ENCODE results near the gene KIF1A.
"Not testable (repeated sequence)": the region's sequence is repeated elsewhere in the genome, so short reads cannot be mapped to it uniquely, and the experiment has no call there.

The KIF1A gene

DNA sequence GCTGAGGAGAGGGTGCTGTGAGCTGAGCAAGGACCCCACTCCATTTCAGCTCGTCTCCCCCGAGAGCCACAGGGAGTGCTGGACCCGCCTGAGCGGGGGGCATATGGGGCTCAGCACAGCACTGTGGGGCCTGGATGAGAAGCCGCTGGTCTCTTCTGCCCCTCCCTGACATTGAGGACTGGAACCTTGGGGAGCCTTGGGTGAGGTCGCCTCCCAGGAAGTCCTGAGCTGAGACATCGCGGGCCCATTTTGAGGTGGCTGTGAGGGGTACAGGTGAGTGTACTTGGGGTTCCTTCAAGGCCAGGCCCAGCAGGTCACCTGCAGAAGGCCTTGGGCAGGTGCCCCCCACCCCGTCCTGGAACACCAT lies 131.5 kb downstream of the KIF1A start:
- no peak for TF ChIP-seq CTCF (IDR thresholded peaks at IDR 0.05; ENCODE audit: low read depth, low read length)
- DNase-seq (ENCODE audit: extremely low read depth, low read depth) = no peak

DNA sequence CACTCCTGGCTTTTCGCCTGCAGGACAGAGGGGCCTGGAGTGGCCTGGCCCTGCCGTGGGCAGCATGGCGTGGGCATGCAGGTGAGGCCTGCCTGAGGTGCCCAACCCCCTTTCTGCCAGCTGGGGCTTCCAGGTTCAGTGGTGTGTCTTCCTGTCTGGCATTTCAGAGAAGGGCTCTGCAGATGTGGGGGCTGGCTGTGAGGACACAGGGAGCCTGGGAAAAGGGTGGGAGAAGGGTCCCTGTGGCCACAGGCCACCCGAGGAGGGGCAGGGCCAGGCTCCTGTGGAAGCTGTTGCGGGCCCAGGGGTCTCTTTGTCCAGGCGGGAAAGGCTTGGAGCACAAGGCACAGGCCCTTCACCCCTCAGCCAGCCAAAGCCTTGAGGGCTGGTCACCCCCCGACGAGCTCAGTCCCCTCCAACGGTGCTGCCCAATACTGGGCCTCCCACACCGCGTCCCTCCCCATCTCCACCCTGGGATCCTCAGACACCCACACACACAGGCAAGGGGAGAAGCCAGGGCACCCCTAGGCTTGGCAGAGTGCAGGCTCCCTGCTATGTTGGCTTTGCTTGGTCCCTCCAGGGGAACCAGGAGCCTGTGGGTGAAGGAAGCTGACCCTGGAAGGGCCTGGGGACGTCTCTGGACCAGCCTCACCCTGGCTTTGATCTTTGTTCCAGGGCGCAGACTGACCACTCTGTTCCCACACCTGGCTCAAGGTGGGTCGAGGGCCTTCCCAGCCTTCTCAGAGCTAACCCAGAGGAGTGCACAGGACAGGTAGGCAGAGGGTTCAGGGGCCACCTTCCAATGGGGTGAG lies 132.1 kb downstream of the KIF1A start:
- TF ChIP-seq CTCF (IDR thresholded peaks at IDR 0.05; ENCODE audit: low read depth, low read length) = no peak
- DNase-seq (ENCODE audit: extremely low read depth, low read depth) = no peak

DNA sequence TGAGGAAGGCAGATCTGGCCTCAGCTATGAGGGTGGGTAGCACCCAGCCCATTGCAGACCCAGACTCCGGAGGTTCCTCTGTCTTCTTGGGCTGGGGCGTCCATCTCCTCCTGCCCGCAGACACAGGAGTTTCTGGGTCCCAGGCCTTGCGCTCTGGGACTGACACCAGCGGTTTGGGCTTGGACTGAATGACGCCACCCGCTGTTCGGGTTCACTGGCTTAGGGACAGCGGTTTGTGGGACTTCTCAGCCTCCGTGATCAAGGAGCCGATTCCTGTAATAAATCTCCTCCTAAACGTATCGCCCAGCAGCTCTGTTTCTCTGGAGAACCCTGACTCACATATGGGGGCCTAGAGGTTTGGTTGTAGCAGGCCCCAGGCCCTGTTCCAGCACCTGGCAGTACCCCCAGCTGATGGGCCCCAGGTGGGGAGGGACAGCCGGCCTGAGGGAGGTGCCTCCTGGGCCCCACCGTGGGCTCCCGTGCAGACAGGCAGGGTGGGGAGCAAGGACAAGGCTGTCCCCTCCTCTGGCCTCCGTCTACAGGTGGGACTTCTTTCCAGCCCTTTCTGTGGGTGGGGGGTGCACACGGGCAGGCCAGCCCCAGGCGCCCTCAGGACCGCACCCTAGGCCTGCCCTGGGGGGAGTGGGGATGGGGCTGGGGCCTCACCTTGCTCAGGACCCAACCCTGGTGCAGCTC lies 132.8 kb downstream of the KIF1A start:
- TF ChIP-seq CTCF (IDR thresholded peaks at IDR 0.05; ENCODE audit: low read depth, low read length) = no peak

GRCh38 chr2:240686460-240686859 lies 133.6 kb downstream of the KIF1A start:
- no peak for DNase-seq (ENCODE audit: extremely low read depth, low read depth)
- TF ChIP-seq CTCF (IDR thresholded peaks at IDR 0.05; ENCODE audit: low read depth, low read length) = no peak

More for the DNA sequence above, 132.8 kb downstream of the KIF1A start:
- DNase-seq (ENCODE audit: extremely low read depth, low read depth) = no peak

- TF ChIP-seq CTCF (IDR thresholded peaks at IDR 0.05; ENCODE audit: low read depth, low read length) = no peak
- DNase-seq (ENCODE audit: extremely low read depth, low read depth) = no peak
Measured at GRCh38 chr2:240685771-240686371, 134.1 kb downstream of the KIF1A start.

- not testable (repeated sequence) for DNase-seq (ENCODE audit: extremely low read depth, low read depth)
Measured at GRCh38 chr2:240683980-240684728, 135.9 kb downstream of the KIF1A start.

GRCh38 chr2:240683329-240683979 lies 136.6 kb downstream of the KIF1A start:
- not testable (repeated sequence) for DNase-seq (ENCODE audit: extremely low read depth, low read depth)

- DNase-seq (ENCODE audit: extremely low read depth, low read depth) = not testable (repeated sequence)
Measured at GRCh38 chr2:240682431-240683224, 137.4 kb downstream of the KIF1A start, which contains the start of gene AQP12B. AQP12B (minus strand) TSS chr2:240682885; CDS start chr2:240682837, 48 bp downstream.

DNA sequence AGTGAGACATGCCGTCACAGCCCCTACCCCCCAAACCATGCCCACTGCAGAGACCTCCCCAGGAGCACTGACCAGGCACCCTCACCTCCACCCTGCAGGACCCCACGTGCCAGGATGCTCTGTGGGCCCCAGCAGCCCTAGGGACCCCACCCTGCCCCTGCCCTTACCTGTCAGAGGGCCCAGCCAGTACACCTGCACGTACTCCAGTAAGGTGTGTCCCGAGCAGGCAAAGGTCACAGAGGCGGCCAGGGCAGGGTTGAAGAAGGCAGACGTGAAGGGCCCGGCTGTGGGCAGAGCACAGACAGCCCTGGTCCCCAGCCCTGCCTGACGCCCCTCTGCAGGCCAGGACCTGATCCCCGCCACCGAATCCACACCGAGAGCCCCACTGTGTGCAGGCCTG lies 139.8 kb downstream of the KIF1A start:
- DNase-seq (ENCODE audit: extremely low read depth, low read depth) = not testable (repeated sequence)

DNA sequence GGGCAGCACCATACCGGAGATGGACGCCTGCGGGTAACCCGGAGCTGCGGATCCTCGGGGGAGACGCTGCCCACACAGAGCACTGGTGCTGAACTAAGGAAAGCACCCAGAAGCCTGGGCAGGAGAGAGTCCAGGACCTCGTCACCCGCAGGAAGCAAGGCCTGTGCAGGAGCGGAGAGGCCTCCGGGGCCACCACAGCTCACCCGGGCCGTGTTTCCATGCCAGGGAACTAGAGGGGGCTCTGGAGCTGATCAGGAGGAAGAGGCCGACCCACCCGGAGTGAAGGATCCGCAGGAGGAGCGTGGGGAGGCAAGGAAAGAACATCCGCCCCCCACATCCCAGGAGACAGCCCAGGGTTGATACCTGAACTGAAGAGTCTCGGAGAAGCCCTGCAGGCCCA lies 141.1 kb downstream of the KIF1A start:
- not testable (repeated sequence) for DNase-seq (ENCODE audit: extremely low read depth, low read depth)

- DNase-seq (ENCODE audit: extremely low read depth, low read depth) = not testable (repeated sequence)
Measured at GRCh38 chr2:240678043-240678442, 142.0 kb downstream of the KIF1A start.

GRCh38 chr2:240675345-240675744 lies 144.7 kb downstream of the KIF1A start:
- not testable (repeated sequence) for DNase-seq (ENCODE audit: extremely low read depth, low read depth)
